DOHH2 (cell line): ENCODE measurements around the gene HIPK1.

Source experiments
- H3F3A ChIP-seq: fragments of 200-600 bp; sonication (generic), shearing (Covaris generic); 2 replicates; pipeline ENCODE4 v1.6.0; 2016; ENCODE audit warnings: antibody characterized with exemption, mild to moderate bottlenecking; ENCODE audit not compliant: control insufficient read depth, insufficient read depth
- H3K27ac ChIP-seq: fragments of 200-600 bp; sonication (generic); 2 replicates; pipeline ENCODE4 v1.5.1; 2014; ENCODE audit warnings: low read depth, mild to moderate bottlenecking, low read length, moderate library complexity
- H3K27me3 ChIP-seq: fragments of 200-600 bp; sonication (generic); 2 replicates; pipeline ENCODE4 v1.6.1; 2014; ENCODE audit warnings: mild to moderate bottlenecking, low read length, mixed read lengths; ENCODE audit not compliant: control insufficient read depth
- H3K36me3 ChIP-seq: fragments of 200-600 bp; sonication (generic); 2 replicates; pipeline ENCODE4 v1.6.1; 2014; ENCODE audit warnings: mild to moderate bottlenecking, low read length, moderate library complexity, mixed read lengths; ENCODE audit not compliant: control insufficient read depth
- H3K4me1 ChIP-seq: fragments of 200-600 bp; sonication (generic); 2 replicates; pipeline ENCODE4 v1.6.1; 2014; ENCODE audit warnings: mild to moderate bottlenecking, low read length, mixed read lengths; ENCODE audit not compliant: control insufficient read depth
- H3K4me2 ChIP-seq: fragments of 200-600 bp; sonication (generic); 2 replicates; pipeline ENCODE4 v1.6.0; 2014; ENCODE audit warnings: mild to moderate bottlenecking, low read length, moderate library complexity
- H3K4me3 ChIP-seq: fragments of 200-600 bp; sonication (generic); 2 replicates; pipeline ENCODE4 v1.5.1; 2014; ENCODE audit warnings: mild to moderate bottlenecking, low read length, mixed read lengths
- H3K79me2 ChIP-seq: fragments of 200-600 bp; sonication (generic); 2 replicates; pipeline ENCODE4 v1.6.1; 2014; ENCODE audit warnings: mild to moderate bottlenecking, low read length, mixed read lengths; ENCODE audit not compliant: control insufficient read depth
- H3K9me2 ChIP-seq: fragments of 200-600 bp; sonication (generic); replicated peaks from 2 replicates; pipeline ENCODE4 v1.6.1; 2014; ENCODE audit warnings: mild to moderate bottlenecking, low read length, mixed read lengths; ENCODE audit not compliant: control insufficient read depth
- H3K9me3 ChIP-seq: fragments of 200-600 bp; sonication (generic); 2 replicates; pipeline ENCODE4 v1.6.1; 2014; ENCODE audit warnings: antibody characterized with exemption, low read length, mixed read lengths; ENCODE audit not compliant: control insufficient read depth, insufficient read depth
- H4K20me1 ChIP-seq: fragments of 200-600 bp; sonication (generic); 2 replicates; pipeline ENCODE4 v1.6.0; 2014; ENCODE audit warnings: low read depth, mild to moderate bottlenecking, antibody characterized with exemption, low read length, moderate library complexity; ENCODE audit not compliant: control insufficient read depth, insufficient read depth
- EZH2phosphoT487 ChIP-seq: fragments of 200-600 bp; sonication (generic); IDR thresholded peaks from 2 replicates; pipeline ENCODE4 v1.6.1; 2017; ENCODE audit warnings: borderline replicate concordance, mild to moderate bottlenecking, antibody characterized with exemption, low read length, moderate library complexity, mixed read lengths
- TF ChIP-seq, protein P1 (sequence below): fragments of 200-600 bp; sonication (generic); IDR thresholded peaks from one replicate; pipeline ENCODE4 v1.5.1; 2014; ENCODE audit warnings: antibody characterized with exemption, mild to moderate bottlenecking, low read depth, low read length; ENCODE audit not compliant: poor library complexity, severe bottlenecking

Gene HIPK1

DNA sequence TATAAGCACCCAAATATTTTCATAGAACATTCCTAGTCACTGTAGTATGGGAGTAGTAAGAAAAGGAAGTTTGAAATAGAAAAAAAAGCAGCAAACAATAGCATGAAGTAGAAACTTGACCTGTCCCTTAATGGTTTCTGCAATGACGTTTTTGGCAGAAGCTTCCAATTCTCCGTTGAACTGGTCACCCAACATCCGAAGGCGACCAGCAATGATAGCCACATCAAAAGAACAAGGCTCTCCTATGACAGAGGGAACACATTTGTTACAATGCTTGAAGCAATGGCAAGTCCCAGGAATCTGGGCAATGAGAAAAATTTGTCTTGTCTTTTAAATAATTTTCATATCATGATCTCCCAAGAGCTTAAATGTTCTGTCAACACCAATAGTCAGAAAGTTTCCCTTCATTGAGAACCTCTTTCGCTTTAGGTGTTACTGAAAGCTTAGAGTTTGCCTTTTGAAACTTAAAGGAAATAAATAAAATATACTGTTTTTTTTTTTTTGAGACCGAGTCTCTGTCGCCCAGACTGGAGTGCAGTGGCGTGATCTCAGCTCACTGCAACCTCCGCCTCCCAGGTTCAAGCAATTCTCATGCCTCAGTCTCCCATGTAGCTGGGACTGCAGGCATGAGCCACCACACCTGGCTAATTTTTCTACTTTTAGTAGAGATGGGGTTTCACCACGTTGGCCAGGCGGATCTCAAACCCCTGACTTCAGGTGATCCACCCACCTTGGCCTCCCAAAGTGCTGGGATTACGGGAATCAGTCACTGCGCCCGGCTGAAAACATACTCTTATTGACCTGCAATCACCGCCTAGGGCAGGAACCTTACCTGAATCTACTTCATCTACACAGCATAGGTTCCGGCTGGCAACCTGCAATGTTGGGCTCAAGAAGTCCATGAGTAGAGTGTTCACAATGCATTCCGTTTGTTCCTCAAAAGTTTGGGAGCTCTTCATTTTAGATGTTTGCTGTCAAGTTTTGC is 42.4 kb upstream of the HIPK1 start:
- H3K79me2 ChIP-seq = no peaks in the 10 kb centered on the region
- no peaks in the 10 kb centered on the region for H3K9me3 ChIP-seq
- H3K4me1 ChIP-seq = peaks cover 8% of the 10 kb centered on the region
- TF ChIP-seq, protein P1, sequence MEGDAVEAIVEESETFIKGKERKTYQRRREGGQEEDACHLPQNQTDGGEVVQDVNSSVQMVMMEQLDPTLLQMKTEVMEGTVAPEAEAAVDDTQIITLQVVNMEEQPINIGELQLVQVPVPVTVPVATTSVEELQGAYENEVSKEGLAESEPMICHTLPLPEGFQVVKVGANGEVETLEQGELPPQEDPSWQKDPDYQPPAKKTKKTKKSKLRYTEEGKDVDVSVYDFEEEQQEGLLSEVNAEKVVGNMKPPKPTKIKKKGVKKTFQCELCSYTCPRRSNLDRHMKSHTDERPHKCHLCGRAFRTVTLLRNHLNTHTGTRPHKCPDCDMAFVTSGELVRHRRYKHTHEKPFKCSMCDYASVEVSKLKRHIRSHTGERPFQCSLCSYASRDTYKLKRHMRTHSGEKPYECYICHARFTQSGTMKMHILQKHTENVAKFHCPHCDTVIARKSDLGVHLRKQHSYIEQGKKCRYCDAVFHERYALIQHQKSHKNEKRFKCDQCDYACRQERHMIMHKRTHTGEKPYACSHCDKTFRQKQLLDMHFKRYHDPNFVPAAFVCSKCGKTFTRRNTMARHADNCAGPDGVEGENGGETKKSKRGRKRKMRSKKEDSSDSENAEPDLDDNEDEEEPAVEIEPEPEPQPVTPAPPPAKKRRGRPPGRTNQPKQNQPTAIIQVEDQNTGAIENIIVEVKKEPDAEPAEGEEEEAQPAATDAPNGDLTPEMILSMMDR = no peak
- H3K4me3 ChIP-seq = no peak overlapping the region
- no peak overlapping the region for H3K27ac ChIP-seq
- no peaks in the 10 kb centered on the region for H3K36me3 ChIP-seq
- no peaks in the 10 kb centered on the region for H4K20me1 ChIP-seq
- H3K9me2 ChIP-seq = no peaks in the 10 kb centered on the region
- no peaks in the 10 kb centered on the region for H3K27me3 ChIP-seq
- H3F3A ChIP-seq = no peaks in the 10 kb centered on the region
- H3K4me2 ChIP-seq = no peak overlapping the region

DNA sequence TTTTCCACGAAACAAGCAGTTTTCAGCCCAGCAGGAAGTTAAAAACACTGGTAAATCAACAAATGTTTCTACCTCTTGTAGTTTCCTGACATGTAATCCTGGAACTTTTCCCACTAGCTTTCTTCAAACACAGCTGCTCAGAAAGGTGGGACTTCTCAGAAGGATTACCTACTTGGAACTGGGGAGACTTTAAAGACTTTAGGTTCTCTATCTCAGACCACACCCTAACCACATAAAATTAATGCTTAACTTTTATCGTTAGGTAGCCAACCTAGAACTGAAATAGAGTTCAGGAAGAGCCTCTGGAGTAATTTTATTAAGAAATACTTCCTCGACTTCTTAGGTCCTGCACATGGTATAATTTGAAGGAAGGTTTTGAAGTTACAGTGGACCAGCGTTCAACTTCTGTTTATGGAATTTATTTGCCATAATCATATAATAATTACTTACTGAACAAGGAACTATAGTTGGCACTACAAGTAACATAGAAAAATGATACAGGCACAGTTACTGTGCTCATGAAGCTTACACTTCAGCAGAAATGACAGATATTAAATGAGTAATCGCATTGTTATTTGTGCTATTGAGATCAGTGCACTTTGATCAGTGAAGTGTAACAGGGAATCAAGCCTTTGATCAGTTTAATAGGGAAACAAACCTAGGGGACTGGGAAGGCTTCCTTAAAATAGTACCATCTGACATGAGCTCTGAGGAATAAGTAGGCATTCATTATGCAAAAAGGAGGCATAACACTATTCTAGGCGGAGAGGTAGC is 41.5 kb upstream of the HIPK1 start, which contains the start of gene BCL2L15:
BCL2L15 (minus strand) TSS at position 180 of the 774 bp plus-strand sequence. CDS start 206 bp downstream, outside the sequence.
- no peaks in the 10 kb centered on the region for H3K27me3 ChIP-seq
- no peaks in the 10 kb centered on the region for H3K79me2 ChIP-seq
- H3K4me3 ChIP-seq = no peak within 1 kb of the TSS
- no peak within 1 kb of the TSS for H3K4me2 ChIP-seq
- no peaks in the 10 kb centered on the region for H4K20me1 ChIP-seq
- no peak within 1 kb of the TSS for H3K27ac ChIP-seq
- H3K36me3 ChIP-seq = no peaks in the 10 kb centered on the region
- H3K9me2 ChIP-seq = no peaks in the 10 kb centered on the region
- H3K9me3 ChIP-seq = no peaks in the 10 kb centered on the region
- peaks cover 8% of the 10 kb centered on the region for H3K4me1 ChIP-seq
- no peak for TF ChIP-seq EZH2phosphoT487
- TF ChIP-seq, protein P1 = no peak
- no peaks in the 10 kb centered on the region for H3F3A ChIP-seq

DNA sequence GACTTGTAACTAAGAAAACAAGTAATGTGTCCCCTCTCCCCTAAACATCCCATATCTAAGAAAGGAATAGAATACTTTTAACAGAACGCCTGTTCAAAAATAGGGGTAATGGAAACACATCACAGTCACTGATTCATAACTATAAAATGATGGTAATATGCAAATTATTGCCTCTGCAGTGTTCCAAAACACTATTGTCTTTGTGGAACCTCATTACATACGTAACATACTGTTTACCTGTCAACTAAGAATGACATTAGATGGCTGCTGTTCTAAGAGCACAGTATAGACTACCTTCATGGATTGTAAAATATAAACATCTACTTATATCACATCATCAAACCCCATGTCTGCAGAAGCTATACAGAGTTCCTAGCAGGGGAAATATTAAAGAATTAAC is 38.3 kb upstream of the HIPK1 start:
- no peak overlapping the region for H3K27ac ChIP-seq

More for the DNA sequence above, 38.3 kb upstream of the HIPK1 start:
- no peak for TF ChIP-seq EZH2phosphoT487
- TF ChIP-seq, protein P1 = no peak
- no peaks in the 10 kb centered on the region for H3K27me3 ChIP-seq
- no peaks in the 10 kb centered on the region; the same call in 1 of the 2 replicates for H3F3A ChIP-seq
- no peaks in the 10 kb centered on the region for H3K9me3 ChIP-seq
- H3K36me3 ChIP-seq = peaks cover 23% of the 10 kb centered on the region
- no peaks in the 10 kb centered on the region for H3K9me2 ChIP-seq
- no peak overlapping the region for H3K4me3 ChIP-seq
- no peaks in the 10 kb centered on the region for H4K20me1 ChIP-seq
- peaks cover 3% of the 10 kb centered on the region; the same call in 1 of the 2 replicates for H3K4me1 ChIP-seq
- H3K4me2 ChIP-seq = no peak overlapping the region
- no peaks in the 10 kb centered on the region for H3K79me2 ChIP-seq
